ENCODE measurements around the gene BHMT2. TPM values are rescaled to one million over a fixed set of nuclear protein-coding genes. Genes with fewer than 3 reads are reported as not detected.

Gene BHMT2
- total and polyA plus RNA-seq, 2 donors (not counting 3 experiments of a cell fraction or from before 2014, with no cell fraction given), result 0.71 to 0.92 TPM

- no peak overlapping the region for H3K4me2 ChIP-seq (ENCODE audit: insufficient read depth, low read length)
- CTCF ChIA-PET, result interaction anchor here (1.4 to 2.4 kb wide), 2 partner anchors 52 to 56 kb away, joined by 3 to 7 read pairs; no protein-coding TSS in a partner anchor
- no TSS peak for BruUV-seq (replicated peaks)
- H3K79me2 ChIP-seq (ENCODE audit: control insufficient read depth, insufficient read depth, low read length), result no peaks in the 10 kb centered on the region
- no peak overlapping the region for H3K4me3 ChIP-seq (replicated peaks in 1 of 3; ENCODE audit: insufficient read depth in 1 of 3, low read depth in 1 of 3, low read length in 3 of 3)
- POLR2A ChIA-PET, result no interaction called here
- DNase-seq (ENCODE audit: low read depth, low spot score), result no peak
- H3K27me3 ChIP-seq (ENCODE audit: control insufficient read depth in 2 of 2, insufficient read depth in 2 of 2, low read length in 2 of 2), result no peaks in the 10 kb centered on the region
- H2AFZ ChIP-seq (ENCODE audit: low read depth, low read length), result no peak overlapping the region
- H4K20me1 ChIP-seq (replicated peaks; ENCODE audit: control insufficient read depth, extremely low read depth, insufficient read depth, low read length), result no peaks in the 10 kb centered on the region
- TF ChIP-seq CTCF (IDR thresholded peaks at IDR 0.05; ENCODE audit: extremely low read depth in 1 of 2, insufficient read depth in 1 of 2, low read depth in 1 of 2, low read length in 2 of 2), result no peak
- H3K36me3 ChIP-seq (ENCODE audit: control insufficient read depth in 2 of 2, extremely low read depth in 1 of 2, insufficient read depth in 2 of 2, low read length in 2 of 2), result no peaks in the 10 kb centered on the region
- no peak overlapping the region for H3K27ac ChIP-seq (ENCODE audit: insufficient read depth, low read depth, low read length)
- intact Hi-C loops (cut with micrococcal nuclease), result no loop called here
- H3K4me1 ChIP-seq (ENCODE audit: control insufficient read depth, extremely low read depth, insufficient read depth, low read length), result no peaks in the 10 kb centered on the region
- no peak for FAIRE-seq
- dilution Hi-C loops (cut with MboI; ENCODE audit: extremely low pct_ligation_motif_present, low sequenced_read_pairs), result no loop called here
- H3K9me3 ChIP-seq (replicated peaks; ENCODE audit: control insufficient read depth, insufficient read depth, low read length), result no peaks in the 10 kb centered on the region
- H3K9ac ChIP-seq (replicated peaks; ENCODE audit: extremely low read depth, insufficient read depth, low read length), result no peak overlapping the region
- no peaks in the 10 kb centered on the region for H3K9me1 ChIP-seq (replicated peaks; ENCODE audit: control insufficient read depth, extremely low read depth, insufficient read depth, low read length)
Measured at GRCh38 chr5:79080804-79081203, 11.2 kb downstream of the BHMT2 start.

GRCh38 chr5:79081779-79082178 lies 12.2 kb downstream of the BHMT2 start:
- Histone ChIP-seq H4K20me1 (replicated peaks; ENCODE audit: control insufficient read depth, extremely low read depth, insufficient read depth, low read length) (no peaks in the 10 kb centered on the region), H3K4me2 (ENCODE audit: insufficient read depth, low read length) (no peak overlapping the region), H3K4me3 (replicated peaks in 1 of 3; ENCODE audit: insufficient read depth in 1 of 3, low read depth in 1 of 3, low read length in 3 of 3) (no peak overlapping the region), H3K4me1 (ENCODE audit: control insufficient read depth, extremely low read depth, insufficient read depth, low read length) (no peaks in the 10 kb centered on the region), H3K27ac (ENCODE audit: insufficient read depth, low read depth, low read length) (no peak overlapping the region), H3K9me1 (replicated peaks; ENCODE audit: control insufficient read depth, extremely low read depth, insufficient read depth, low read length) (no peaks in the 10 kb centered on the region), H2AFZ (ENCODE audit: low read depth, low read length) (no peak overlapping the region), H3K79me2 (ENCODE audit: control insufficient read depth, insufficient read depth, low read length) (no peaks in the 10 kb centered on the region), H3K36me3 (ENCODE audit: control insufficient read depth in 2 of 2, extremely low read depth in 1 of 2, insufficient read depth in 2 of 2, low read length in 2 of 2) (no peaks in the 10 kb centered on the region), H3K9me3 (replicated peaks; ENCODE audit: control insufficient read depth, insufficient read depth, low read length) (no peaks in the 10 kb centered on the region), H3K9ac (replicated peaks; ENCODE audit: extremely low read depth, insufficient read depth, low read length) (no peak overlapping the region), H3K27me3 (ENCODE audit: control insufficient read depth in 2 of 2, insufficient read depth in 2 of 2, low read length in 2 of 2) (no peaks in the 10 kb centered on the region)
- POLR2A ChIA-PET, result no interaction called here
- BruUV-seq (replicated peaks), result no TSS peak
- CTCF ChIA-PET, result no interaction called here
- FAIRE-seq (no peak), DNase-seq (ENCODE audit: low read depth, low spot score) (no peak)
- dilution Hi-C loops (cut with MboI; ENCODE audit: extremely low pct_ligation_motif_present, low sequenced_read_pairs), result no loop called here
- TF ChIP-seq JUN (IDR thresholded peaks at IDR 0.05; ENCODE audit: borderline replicate concordance, insufficient read depth, insufficient read length, low read depth), result no peak
- no peak for TF ChIP-seq EZH2 (IDR thresholded peaks at IDR 0.05; ENCODE audit: borderline replicate concordance, low read depth, low read length, severe bottlenecking)
- TF ChIP-seq MAX (IDR thresholded peaks at IDR 0.05; ENCODE audit: insufficient read depth, insufficient read length), result no peak
- no peak for TF ChIP-seq POLR2AphosphoS5 (IDR thresholded peaks at IDR 0.05; ENCODE audit: insufficient read depth, low read depth, low read length)
- no peak for TF ChIP-seq FOS (IDR thresholded peaks at IDR 0.05; ENCODE audit: borderline replicate concordance, insufficient read depth, low read length)
- no peak for TF ChIP-seq MYC (IDR thresholded peaks at IDR 0.05; ENCODE audit: low read depth, low read length)
- intact Hi-C loops (cut with micrococcal nuclease), result no loop called here
